Measurements from ENCODE around the gene SCUBE3. TPM values are rescaled to one million over a fixed set of nuclear protein-coding genes. Genes with fewer than 3 reads are reported as not detected.

SCUBE3 gene
- total RNA-seq, 4 donors from 2014 or later = 0.03 to 0.19 TPM; not detected in 2

DNA sequence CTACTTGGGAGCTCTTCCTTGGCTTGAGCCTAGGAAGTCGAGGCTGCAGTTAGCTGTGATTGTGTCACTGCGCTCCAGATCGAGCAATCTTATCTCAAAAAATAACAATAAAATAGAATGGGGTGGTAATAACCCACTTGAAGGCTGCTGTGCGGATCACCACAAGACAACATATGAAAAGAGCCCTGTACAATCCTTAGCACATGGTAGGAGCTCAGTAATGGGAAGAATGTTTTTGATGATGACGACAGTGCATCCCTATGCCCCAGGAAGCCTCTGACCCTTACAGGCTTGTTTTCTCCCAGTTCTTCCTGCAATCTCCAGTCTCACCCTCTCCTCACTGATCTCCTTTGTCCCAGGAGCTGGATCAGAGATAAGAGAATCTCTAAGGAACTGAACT, 15.5 kb downstream of the SCUBE3 start:
- H3K4me1 ChIP-seq = peaks cover 0 to 10% (median 3%) of the 10 kb centered on the region in 3 donors
- no peak for DNase-seq
- no peak overlapping the region for H3K4me3 ChIP-seq
- no peaks in the 10 kb centered on the region for H3K36me3 ChIP-seq
- intact Hi-C loops (cut with DNase I) = no loop called here
- no peaks in the 10 kb centered on the region for H3K27me3 ChIP-seq
- no peaks in the 10 kb centered on the region for H3K9me3 ChIP-seq
- WGBS, 2 donors = 93% methylated on average over 5 of the region's 5 CpGs
- TF ChIP-seq POLR2A (IDR thresholded peaks at IDR 0.05) = no peak
- TF ChIP-seq CTCF (IDR thresholded peaks at IDR 0.05) = no peak
- H3K27ac ChIP-seq = no peak overlapping the region

DNA sequence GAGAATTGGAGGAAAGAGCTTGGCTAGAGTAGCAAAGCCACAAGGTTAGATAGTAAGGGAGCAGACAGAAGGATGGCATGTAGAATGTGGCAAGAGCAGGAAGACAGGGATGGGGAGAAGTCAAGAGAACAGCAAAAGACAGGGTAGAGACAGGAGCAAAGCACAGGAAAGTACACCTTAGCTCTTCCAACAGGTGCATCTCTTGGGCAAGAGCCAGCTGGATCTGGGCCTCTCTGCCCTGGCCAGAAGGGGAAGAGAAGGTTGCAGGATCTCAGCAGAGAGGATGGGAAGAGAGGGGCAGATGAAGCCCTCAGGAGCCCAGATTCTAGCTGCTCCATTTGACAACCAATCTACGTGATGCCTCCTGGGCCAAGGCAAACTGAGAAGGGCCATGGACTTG, 16.7 kb downstream of the SCUBE3 start:
- H3K4me3 ChIP-seq = no peak overlapping the region
- no peaks in the 10 kb centered on the region for H3K27me3 ChIP-seq
- no peaks in the 10 kb centered on the region for H3K9me3 ChIP-seq
- H3K27ac ChIP-seq = no peak overlapping the region
- TF ChIP-seq POLR2A (IDR thresholded peaks at IDR 0.05) (no peak), CTCF (IDR thresholded peaks at IDR 0.05) (no peak)
- no peaks in the 10 kb centered on the region for H3K36me3 ChIP-seq
- intact Hi-C loops (cut with DNase I) = no loop called here
- WGBS, 2 donors = 83 to 100% methylated on average over 1 of the region's 1 CpG
- DNase-seq = no peak
- H3K4me1 ChIP-seq = peaks cover 0 to 10% (median 3%) of the 10 kb centered on the region in 3 donors

GRCh38 chr6:35230950-35231349, 17.2 kb downstream of the SCUBE3 start:
- WGBS, 2 donors = 44 to 50% methylated on average over 1 of the region's 1 CpG
- Histone ChIP-seq H3K9me3 (no peaks in the 10 kb centered on the region), H3K4me3 (no peak overlapping the region), H3K27ac (peak overlapping the region in 1 of 4 donors; percentile 28), H3K4me1 (peaks cover 0 to 10% (median 3%) of the 10 kb centered on the region in 3 donors), H3K36me3 (no peaks in the 10 kb centered on the region), H3K27me3 (no peaks in the 10 kb centered on the region)
- no peak for DNase-seq
- TF ChIP-seq POLR2A (IDR thresholded peaks at IDR 0.05) (no peak), CTCF (IDR thresholded peaks at IDR 0.05) (no peak)
- intact Hi-C loops (cut with DNase I) = no loop called here

GRCh38 chr6:35231563-35231962, 17.8 kb downstream of the SCUBE3 start:
- TF ChIP-seq CTCF (IDR thresholded peaks at IDR 0.05) (no peak), POLR2A (IDR thresholded peaks at IDR 0.05) (no peak)
- intact Hi-C loops (cut with DNase I) = no loop called here
- H3K27me3 ChIP-seq = no peaks in the 10 kb centered on the region
- no peak for DNase-seq
- no peak overlapping the region for H3K4me3 ChIP-seq
- H3K36me3 ChIP-seq = no peaks in the 10 kb centered on the region
- peaks cover 0 to 10% (median 3%) of the 10 kb centered on the region in 3 donors for H3K4me1 ChIP-seq
- 90 to 95% methylated on average over 2 to 7 of the region's 7 CpGs for WGBS, 2 donors
- no peak overlapping the region for H3K27ac ChIP-seq
- no peaks in the 10 kb centered on the region for H3K9me3 ChIP-seq

GRCh38 chr6:35234901-35235300, 21.1 kb downstream of the SCUBE3 start:
- no peak for DNase-seq
- TF ChIP-seq POLR2A (IDR thresholded peaks at IDR 0.05) = no peak
- no peak for TF ChIP-seq CTCF (IDR thresholded peaks at IDR 0.05)
- no peak overlapping the region for H3K4me3 ChIP-seq
- no peak overlapping the region for H3K27ac ChIP-seq
- H3K4me1 ChIP-seq = peaks cover 0 to 24% (median 6%) of the 10 kb centered on the region in 3 donors
- no peaks in the 10 kb centered on the region for H3K27me3 ChIP-seq
- intact Hi-C loops (cut with DNase I) = no loop called here
- 82 to 83% methylated on average over 3 to 4 of the region's 4 CpGs for WGBS, 2 donors
- H3K36me3 ChIP-seq = no peaks in the 10 kb centered on the region
- no peaks in the 10 kb centered on the region for H3K9me3 ChIP-seq
